ENCODE measurements around the gene LRRC32. TPM values are rescaled to one million over a fixed set of nuclear protein-coding genes. Genes with fewer than 3 reads are reported as not detected.
"Not testable (repeated sequence)": the region's sequence is repeated elsewhere in the genome, so short reads cannot be mapped to it uniquely, and the experiment has no call there.

LRRC32 gene
- total RNA-seq, 1 donor from 2014 or later, result 0.26 TPM

DNA sequence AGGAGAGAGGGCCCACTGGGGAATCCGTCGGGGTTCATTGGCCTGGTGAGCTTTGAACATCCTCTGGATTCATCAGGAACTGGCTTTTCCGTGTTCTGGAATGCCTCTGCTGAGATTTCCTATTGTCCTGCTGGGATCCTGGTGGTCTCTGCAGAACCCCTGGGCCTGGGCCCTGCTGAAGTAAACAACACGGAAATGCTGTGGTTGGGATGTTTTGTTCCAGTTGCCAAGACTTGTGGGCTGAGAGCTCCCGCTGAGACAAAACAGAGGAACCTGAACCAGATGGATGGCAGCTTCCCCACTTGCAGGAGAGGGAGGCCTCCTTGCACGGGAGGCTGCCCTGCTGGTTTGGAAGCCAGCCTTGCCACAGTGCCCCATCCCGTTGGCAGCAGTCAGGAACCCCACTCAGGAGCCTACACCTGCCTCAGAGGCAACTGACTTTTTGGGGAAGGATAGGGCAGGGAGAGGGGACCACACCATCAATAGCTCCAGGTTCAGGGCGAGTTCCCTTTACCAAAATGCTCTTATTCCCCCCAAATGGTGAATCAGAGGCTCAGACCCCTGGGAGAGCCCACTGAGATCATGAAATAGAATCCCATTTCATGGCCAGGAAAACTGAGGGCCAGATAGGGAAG is 60.7 kb downstream of the LRRC32 start:
- Histone ChIP-seq H3K27me3 (ENCODE audit: control insufficient read depth, insufficient read depth, low read length) (no peaks in the 10 kb centered on the region), H3K4me3 (ENCODE audit: low read depth, low read length) (no peak overlapping the region), H3K36me3 (ENCODE audit: control insufficient read depth, insufficient read depth, low read length) (no peaks in the 10 kb centered on the region)
- no peak for TF ChIP-seq CTCF (IDR thresholded peaks at IDR 0.05; ENCODE audit: insufficient read depth, low read length, severe bottlenecking)
- FAIRE-seq, result no peak
- no peak for DNase-seq (ENCODE audit: low read depth)

GRCh38 chr11:76608879-76609460 is 61.6 kb downstream of the LRRC32 start:
- not testable (repeated sequence) for H3K4me3 ChIP-seq (ENCODE audit: low read depth, low read length); H3K27me3 ChIP-seq (ENCODE audit: control insufficient read depth, insufficient read depth, low read length); FAIRE-seq; H3K36me3 ChIP-seq (ENCODE audit: control insufficient read depth, insufficient read depth, low read length); DNase-seq (ENCODE audit: low read depth)

DNA sequence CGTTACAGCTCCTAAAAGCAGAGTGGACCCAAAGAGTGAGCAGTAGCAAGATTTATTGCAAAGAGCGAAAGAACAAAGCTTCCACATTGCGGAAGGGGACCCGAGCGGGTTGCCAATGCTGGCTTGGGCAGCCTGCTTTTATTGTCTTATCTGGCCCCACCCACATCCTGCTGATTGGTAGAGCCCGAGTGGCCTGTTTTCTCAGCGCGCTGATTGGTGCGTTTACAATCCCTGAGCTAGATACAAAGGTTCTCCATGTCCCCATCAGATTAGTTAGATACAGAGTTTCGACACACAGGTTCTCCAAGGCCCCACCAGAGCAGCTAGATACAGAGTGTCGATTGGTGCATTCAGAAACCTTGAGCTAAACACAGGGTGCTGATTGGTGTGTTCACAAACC is 62.3 kb downstream of the LRRC32 start:
- not testable (repeated sequence) for H3K4me3 ChIP-seq (ENCODE audit: low read depth, low read length); DNase-seq (ENCODE audit: low read depth); FAIRE-seq; H3K27me3 ChIP-seq (ENCODE audit: control insufficient read depth, insufficient read depth, low read length); H3K36me3 ChIP-seq (ENCODE audit: control insufficient read depth, insufficient read depth, low read length)

Other genes with a start within 250 kb of the LRRC32 start
- gene EMSY, start 225.7 kb downstream of the LRRC32 start, total RNA-seq, result 5.2 and 6.1 TPM in 2 replicates
- 8.2 and 11.1 TPM in 2 replicates for gene TSKU, start 112.6 kb upstream of the LRRC32 start, total RNA-seq
- gene ACER3, start 190.2 kb upstream of the LRRC32 start, total RNA-seq, result 5.4 and 12.4 TPM in 2 replicates